Pulmonary artery endothelial cell (primary cell): ENCODE results near the gene COX8A. TPM values are rescaled to one million over a fixed set of nuclear protein-coding genes. Genes with fewer than 3 reads are reported as not detected.
"Not testable (repeated sequence)": the region's sequence is repeated elsewhere in the genome, so short reads cannot be mapped to it uniquely, and the experiment has no call there.

Experiments
- DNase-seq: peaks from one replicate; pipeline ENCODE4 v3.0.0-alpha.2; 2011; ENCODE audit warnings: low read depth, low spot score
- total RNA-seq: library from RNA; depleted of rRNA; stranded (reverse); fragments of >200 nt; gene quantifications from 2 replicates; pipeline ENCODE4 v1.2.3, GENCODE V29; 2014

Gene COX8A
- total RNA-seq, 1 donor from 2014 or later = 308 TPM

DNA sequence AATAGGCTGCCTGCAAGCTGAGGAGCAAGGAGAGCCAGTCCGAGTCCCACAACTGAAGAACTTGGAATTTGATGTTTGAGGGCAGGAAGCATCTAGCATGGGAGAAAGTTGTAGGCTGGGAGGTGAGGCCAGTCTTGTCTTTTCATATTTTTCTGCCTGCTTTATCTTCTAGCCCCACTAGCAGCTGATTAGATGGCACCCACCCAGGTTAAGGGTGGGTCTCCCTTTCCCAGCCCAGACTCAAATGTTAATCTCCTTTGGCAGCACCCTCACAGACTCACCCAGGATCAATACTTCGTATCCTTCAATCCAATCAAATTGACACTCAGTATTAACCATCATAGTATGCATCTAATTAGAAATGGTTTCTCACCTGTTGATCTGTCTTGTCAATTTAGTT, 5.0 kb upstream of the COX8A start:
- no peak for DNase-seq

DNA sequence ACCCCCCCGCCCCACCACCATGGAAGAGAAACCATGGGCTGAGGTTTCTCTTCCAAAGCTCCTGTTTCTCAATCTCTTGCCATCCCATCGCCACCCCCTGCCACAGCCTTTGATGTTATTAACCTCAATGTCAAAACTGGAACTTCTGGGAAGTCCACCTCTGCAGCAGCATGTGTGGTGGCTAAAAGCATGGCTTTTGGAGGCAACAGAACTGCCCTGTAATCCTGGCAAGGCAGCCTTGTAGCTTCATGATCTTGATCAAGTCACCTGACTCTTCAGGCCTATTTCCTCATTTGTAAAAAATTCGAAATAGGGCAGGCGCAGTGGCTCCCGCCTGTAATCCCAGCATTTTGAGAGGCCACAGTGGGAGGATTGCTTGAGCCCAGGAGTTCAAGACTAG, 3.5 kb upstream of the COX8A start:
- DNase-seq = no peak

DNA sequence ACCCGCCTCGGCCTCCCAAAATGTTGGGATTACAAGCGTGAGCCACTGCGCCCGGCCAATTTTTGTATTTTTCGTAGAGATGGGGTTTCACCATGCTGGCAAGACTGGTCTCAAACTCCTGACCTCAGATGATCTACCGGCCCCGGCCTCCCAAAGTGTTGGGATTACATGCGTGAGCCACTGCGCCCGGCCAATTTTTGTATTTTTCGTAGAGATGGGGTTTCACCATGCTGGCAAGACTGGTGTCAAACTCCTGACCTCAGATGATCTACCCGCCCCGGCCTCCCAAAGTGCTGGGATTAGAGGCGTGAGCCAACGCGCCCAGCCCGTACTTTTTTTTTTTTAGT, 535 bp upstream of the COX8A start:
- DNase-seq = not testable (repeated sequence)

GRCh38 chr11:63978551-63979239, 4.3 kb downstream of the COX8A start:
- no peak for DNase-seq

- DNase-seq = no peak
Observed at GRCh38 chr11:63979426-63979825, 5.0 kb downstream of the COX8A start.

- DNase-seq = no peak
Observed at GRCh38 chr11:63985812-63986155, 11.4 kb downstream of the COX8A start.

GRCh38 chr11:63986156-63986931, 11.9 kb downstream of the COX8A start, which contains the start of gene OTUB1:
TSS of gene OTUB1 (plus strand) at chr11:63986438. CDS start at chr11:63986457, 19 bp downstream.
- peak; percentile 80 for DNase-seq

- DNase-seq = no peak
Observed at GRCh38 chr11:63986932-63987513, 12.6 kb downstream of the COX8A start.

GRCh38 chr11:63991558-63991957, 17.1 kb downstream of the COX8A start:
- no peak for DNase-seq

- no peak for DNase-seq
Observed at GRCh38 chr11:63993100-63993499, 18.7 kb downstream of the COX8A start.

DNA sequence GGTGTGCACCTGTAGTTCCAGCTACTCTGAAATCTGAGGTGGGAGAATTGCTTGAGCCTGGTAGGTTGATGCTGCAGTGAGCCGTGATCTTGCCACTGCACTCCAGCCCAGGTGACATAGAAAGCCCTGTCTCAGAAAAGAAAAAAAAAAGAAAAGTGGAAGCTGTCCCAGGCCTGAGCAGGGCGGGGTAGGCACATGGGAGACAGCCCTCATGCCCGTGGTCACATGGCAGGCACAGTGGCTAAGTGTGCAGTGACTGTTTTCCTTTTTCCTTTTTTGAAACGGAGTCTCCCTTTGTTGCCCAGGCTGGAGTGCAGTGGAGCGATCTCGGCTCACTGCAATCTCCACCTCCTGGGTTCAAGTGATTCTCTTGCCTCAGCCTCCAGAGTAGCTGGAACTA, 19.6 kb downstream of the COX8A start:
- no peak for DNase-seq

GRCh38 chr11:63996512-63996911, 22.1 kb downstream of the COX8A start:
- no peak for DNase-seq

GRCh38 chr11:63997104-63997700, 22.8 kb downstream of the COX8A start:
- DNase-seq = no peak

DNA sequence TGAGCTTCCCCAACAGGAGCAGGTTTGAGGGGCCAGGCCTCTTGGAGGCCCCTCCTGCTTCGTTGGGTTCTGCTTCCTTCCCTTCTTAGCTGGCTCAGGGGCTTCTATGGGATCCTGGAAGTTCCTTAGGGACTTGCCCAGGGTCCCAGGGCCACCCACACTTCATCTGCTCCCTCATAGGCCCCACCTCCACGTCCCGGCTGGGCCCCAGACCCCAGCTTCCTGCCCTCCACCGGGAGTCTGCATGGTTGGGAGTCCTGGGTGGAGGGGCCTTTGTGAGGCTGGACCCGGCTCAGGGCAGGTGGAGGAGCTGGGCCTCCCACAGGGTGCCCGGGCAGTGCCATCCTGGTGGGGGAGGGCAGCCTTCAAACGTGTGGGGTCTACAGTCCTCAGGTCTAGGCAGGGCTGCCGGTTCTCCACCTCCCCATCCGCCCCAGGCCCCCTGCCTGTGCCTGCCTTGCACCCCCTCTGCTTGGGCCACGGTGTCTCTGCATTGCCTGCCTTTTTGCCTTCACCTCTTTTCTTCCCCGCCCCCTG, 23.4 kb downstream of the COX8A start:
- no peak for DNase-seq

DNA sequence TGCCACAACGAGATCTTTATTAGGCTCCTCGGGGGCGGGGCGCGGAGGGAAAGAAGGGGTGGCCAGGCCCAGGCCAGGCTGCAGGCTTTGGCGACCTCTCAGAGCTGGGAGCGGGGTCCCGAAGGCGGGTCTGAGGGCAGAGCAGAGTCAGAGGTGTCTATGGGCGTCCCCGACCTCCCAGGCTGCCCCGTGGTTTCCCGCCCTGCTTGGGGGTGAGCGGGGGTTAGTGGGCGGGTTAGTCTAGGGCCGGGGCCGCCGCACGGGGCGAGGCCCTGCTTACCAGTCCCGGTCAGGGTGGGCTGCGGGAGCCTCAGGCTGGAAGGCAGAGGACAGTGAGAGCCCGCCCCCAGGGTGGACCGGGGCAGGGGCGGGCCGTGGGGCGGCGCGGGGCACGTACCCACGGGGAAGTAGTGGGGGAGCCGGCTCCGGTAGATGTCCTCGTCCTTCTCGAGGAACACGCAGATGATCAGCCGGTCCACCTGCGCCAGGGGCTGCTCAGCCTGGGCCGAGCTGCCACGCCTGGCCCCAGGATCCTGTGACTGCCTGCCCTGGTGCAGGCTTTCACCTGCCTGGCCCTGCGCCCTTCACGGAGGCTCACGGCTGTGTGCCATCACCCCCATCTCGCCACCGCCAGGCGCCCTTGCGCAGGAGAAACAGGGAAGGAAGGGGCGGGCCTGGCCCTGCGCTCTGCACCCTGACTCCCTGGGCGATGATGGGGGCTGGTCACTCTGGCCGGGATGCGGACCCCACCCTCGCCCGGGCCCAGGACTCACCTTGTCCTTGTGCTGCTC, 24.3 kb downstream of the COX8A start:
- no peak for DNase-seq

DNA sequence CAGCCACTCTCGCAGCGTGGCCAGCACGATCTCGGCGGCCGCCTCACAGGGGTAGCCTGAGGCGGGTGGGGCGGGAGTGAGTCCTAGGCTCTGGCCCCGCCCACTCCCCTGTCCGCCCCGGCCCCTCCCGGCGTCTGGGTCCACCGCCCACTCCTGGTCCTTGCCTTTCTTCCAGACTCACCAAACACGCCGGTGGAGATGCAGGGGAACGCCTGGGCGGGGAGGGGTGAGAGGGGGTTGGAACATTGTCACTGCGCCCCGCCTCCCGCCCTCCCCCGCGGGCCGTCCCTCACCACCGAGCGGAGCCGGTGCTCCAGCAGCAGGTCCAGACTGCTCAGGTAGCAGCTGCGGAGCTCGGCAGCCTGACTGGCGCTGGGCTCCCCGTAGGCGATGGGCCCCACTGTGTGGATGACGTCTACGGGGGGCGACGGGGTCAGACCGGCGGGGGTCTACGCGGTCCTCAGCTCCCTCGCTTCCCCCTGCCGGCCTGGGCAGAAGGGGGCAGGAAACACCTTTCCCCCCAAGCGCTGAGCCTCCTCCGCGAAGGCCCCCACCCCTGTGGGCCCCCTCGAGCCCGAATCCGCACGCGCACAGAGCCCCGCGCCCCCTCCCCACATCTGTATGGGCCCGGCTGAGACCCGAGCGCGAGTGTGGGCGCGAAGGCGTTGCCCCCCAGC, 25.1 kb downstream of the COX8A start:
- no peak for DNase-seq

DNA sequence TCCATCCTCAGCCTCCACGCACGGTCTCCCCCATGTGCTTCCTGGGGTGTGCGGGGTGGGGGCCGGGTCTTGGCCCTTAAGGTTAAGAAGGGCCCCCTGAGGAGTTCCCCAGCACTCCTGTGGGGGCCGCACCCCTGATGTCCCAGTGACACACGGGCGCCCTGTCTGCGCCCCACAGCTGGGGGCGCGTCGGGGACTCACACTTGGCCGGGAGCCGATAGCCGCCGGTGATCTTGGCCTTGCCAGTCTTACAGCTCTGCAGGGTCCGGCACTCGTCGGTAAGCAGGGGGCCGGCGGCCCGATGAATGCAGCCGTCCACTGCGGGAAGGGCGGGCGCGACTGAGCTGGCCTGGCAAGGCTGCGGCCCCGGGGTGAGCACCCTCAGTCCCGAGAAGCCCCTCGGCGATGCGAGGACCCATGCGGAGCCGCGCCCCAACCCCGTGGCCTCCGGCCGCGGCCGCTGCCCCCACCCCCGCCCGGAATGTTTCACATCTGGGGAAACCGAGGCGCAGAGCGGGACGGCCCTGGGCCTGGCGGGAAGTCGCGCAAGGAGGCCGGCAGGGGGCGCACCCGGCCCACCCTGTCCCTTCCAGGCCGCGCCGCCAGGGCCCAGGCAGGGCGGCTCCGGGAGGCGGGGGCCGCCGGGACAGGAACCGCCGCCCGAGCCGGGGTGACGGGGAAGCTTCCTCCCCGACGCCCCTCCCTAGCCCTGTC, 25.8 kb downstream of the COX8A start:
- DNase-seq = peak; percentile 22

GRCh38 chr11:64000740-64001483, 26.5 kb downstream of the COX8A start:
- no peak for DNase-seq
